ENCODE data around the gene BTBD1.
"Not testable (repeated sequence)": the region's sequence is repeated elsewhere in the genome, so short reads cannot be mapped to it uniquely, and the experiment has no call there.

Gene BTBD1

GRCh38 chr15:83092309-83092976 is 25.4 kb upstream of the BTBD1 start:
- DNase-seq = peak; percentile 46

DNA sequence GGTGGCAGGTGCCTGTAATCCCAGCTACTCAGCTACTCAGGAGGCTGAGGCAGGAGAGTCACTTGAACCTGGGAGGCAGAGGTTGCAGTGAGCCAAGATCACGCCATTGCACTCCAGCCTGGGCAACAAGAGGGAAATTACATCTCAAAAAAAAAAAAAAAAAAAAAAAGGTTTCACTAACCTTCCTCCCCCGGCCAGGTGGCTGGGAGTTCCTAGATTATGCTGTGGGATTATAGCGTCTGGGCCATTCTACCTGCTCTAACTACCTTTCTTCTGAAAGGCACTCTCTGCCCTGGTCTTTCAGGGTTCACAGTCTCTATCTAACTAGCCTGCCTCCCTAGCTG is 24.9 kb upstream of the BTBD1 start:
- not testable (repeated sequence) for DNase-seq

GRCh38 chr15:83090465-83090864 is 23.4 kb upstream of the BTBD1 start:
- no peak for DNase-seq

GRCh38 chr15:83088876-83089275 is 21.8 kb upstream of the BTBD1 start:
- no peak for DNase-seq

GRCh38 chr15:83087576-83087975 is 20.5 kb upstream of the BTBD1 start:
- no peak for DNase-seq

DNA sequence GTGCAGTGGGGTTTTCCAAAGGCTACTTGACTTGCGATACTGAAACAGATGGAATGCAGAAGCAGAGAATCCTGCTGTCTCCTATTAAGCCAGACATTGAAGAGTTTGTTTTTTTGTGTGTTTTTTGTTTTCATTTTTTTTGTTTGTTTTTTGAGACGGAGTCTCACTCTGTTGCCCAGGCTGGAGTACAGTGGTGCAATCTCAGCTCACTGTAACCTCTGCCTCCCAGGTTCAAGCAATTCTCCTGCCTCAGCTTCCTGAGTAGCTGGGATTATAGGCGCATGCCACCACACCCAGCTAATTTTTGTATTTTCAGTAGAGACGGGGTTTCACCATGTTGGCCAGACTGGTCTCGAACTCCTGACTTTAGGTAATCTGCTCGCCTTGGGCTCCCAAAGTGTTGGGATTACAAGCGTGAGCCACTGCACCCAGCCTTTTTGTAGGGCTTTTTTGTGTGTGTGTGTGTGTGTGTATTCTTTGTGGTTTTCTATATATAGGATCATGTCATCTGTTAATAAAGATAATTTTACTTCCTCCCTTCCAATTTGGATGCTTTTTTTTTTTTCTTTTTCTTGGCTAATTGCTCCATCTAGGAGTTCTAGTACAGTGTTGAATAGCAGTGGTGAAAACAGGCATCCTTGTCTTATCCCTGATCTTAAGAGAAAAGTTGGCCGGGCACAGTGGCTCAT is 19.0 kb upstream of the BTBD1 start:
- not testable (repeated sequence) for DNase-seq

DNA sequence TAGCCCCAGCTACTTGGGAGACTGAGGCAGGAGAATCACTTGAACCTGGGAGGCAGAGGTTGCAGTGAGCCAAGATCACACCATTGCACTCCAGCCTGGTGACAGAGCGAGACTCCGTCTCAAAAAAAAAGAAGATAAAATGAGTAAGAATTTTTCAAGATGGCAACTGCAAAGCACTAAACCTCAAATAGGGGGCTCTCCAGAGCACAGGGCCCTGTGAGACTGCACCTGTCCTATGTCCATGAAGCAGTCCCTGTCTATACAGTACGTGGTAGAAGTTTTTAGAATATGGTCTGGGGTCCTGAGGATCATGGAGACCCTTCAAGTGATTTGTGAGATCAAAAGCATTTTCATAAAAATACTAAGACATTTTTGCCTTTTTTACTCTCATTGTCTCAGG is 18.4 kb upstream of the BTBD1 start:
- not testable (repeated sequence) for DNase-seq

DNA sequence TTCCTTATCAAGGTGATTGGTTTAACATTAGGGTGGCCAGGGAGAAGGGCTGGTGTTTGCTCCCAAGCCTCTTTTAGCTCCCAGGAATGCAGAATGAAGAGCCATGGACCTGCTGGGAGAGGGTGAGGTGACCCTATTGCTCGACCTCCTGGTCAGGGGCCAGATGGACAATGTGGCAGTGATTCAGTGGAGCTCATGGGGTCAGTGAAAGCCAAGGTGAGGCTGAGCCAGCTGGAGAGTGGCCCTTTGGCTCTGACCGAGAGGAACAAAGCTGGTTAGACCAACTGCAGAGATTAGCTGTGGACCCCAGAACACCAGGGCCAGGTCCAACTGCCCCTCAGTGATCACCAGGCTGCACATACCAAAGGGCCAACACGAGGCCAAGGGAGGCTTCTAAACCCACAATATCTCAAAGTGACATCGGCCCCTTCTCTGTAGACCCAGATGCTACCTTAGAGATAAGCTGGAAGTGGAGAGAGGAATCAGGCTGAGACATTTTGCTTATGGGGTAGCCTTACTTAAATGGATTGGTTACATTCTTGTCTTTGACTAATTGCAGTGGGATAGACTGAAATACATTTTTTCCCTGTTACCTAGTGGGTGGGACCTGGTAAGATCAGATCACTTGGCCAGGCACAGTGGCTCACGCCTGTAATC is 15.8 kb upstream of the BTBD1 start:
- no peak for DNase-seq

GRCh38 chr15:83081256-83082014 is 14.4 kb upstream of the BTBD1 start:
- DNase-seq = no peak

GRCh38 chr15:83078712-83079111 is 11.7 kb upstream of the BTBD1 start:
- DNase-seq = no peak

- DNase-seq = no peak
Measured at GRCh38 chr15:83077491-83078230, 10.6 kb upstream of the BTBD1 start.

DNA sequence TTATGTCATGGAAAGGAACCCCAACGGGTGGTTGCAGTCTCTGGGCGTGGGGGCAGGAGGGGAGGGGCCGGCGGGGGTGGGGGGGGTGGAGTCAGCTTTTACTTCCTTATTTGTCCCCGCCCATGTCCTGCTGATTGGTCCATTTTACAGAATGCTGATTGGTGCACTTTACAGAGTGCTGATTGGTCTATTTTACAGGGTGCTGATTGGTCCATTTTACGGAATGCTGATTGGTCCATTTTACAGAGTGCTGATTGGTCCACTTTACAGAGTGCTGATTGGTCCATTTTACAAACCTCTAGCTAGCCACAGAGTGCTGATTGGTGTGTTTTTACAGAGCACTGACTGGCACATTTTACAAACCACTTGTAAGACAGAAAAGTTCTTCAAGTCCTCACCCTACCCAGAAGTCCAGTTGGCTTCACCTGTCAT is 2.2 kb upstream of the BTBD1 start:
- DNase-seq = not testable (repeated sequence)

GRCh38 chr15:83068054-83068453 is 1.0 kb upstream of the BTBD1 start:
- DNase-seq = no peak

DNA sequence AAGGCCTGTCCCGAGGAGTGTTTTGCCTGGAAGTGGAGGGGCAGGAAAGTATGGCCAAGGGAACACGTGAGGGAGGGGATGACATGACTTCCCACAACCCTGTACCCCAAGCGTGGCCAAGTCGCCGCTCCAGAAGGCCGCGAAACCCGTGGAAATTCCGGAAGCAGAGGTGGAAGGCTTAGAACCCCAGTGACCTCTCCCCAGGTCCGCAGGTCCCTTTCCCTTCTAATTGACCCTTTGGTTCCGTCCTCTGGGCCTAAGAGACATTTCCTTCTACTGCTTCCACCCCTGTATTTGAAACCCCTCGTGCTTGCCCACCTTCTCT is 548 bp upstream of the BTBD1 start:
- DNase-seq = no peak

DNA sequence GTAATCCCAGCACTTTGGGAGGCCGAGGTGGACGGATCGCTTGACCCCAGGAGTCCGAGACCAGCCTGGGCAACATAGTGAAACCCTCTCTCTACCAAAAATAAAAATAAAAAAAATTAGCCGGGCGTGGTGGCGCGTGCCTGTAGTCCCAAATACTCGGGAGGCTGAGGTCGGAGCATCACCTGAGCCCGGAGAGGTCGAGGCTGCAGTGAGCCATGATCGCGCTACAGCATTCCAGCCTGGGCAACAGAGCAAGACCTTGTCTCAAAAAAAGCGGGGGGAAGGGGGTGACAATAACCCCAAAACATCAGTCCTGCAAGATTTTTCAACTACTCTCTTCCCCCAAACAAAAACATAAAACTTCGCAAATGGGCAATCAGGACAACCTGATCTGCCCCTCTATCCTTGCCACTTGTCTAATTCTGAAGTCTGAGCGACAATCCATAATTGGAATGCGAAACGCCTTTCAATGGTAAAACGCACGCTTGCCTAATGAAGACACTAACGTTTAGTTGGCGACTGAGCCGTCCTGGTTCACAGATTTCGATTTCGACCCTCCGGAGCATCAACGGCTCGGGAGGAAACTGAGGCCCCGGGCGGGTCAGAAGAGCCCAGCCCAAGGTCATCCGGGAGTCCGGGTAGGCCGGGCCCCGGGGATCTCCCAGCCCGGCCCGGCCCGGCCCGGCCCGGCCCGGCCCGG is 868 bp downstream of the BTBD1 start:
- peak; percentile 31 for DNase-seq

- no peak for DNase-seq
Measured at GRCh38 chr15:83065431-83065830, 1.6 kb downstream of the BTBD1 start.

DNA sequence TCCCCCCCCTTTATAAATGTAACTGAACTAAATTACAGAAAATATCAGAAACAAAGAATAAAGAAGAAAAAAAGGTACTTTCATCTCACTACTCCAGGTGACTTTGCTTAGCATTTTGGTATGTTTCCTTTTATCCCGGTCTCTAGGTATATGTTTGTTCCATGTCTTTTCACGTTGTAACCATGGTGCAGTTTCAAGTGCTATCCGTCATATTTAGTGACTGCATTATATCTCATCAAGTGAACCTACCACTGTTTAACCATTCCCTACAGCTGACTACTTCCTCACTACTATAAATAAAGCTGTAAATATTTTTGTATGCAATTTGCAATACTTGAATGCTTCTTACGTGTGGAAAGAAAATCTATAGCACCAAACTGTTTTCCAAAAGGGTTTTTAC is 2.2 kb downstream of the BTBD1 start:
- no peak for DNase-seq

DNA sequence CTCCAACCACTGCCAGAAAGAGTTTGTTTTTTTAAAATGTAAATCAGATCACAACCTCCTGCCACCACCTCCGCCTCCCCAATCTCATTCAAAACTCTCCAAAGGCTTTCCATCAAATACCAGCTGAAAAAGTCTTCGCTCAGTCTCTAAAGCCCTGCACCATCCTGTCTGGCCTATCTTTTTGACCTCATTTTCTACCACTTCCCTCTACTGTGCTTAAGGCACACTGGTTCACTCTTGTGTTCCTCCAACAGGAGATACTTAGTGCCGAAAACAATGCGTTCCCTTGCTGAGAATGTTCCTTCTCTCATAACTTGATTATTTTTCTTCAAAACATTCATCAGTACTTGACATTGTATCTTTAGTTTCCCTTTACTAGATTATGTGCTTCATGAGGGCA is 3.5 kb downstream of the BTBD1 start:
- no peak for DNase-seq

GRCh38 chr15:83062768-83063180 is 4.3 kb downstream of the BTBD1 start:
- DNase-seq = no peak

- DNase-seq = peak; percentile 56
Measured at GRCh38 chr15:83061680-83062079, 5.4 kb downstream of the BTBD1 start.

DNA sequence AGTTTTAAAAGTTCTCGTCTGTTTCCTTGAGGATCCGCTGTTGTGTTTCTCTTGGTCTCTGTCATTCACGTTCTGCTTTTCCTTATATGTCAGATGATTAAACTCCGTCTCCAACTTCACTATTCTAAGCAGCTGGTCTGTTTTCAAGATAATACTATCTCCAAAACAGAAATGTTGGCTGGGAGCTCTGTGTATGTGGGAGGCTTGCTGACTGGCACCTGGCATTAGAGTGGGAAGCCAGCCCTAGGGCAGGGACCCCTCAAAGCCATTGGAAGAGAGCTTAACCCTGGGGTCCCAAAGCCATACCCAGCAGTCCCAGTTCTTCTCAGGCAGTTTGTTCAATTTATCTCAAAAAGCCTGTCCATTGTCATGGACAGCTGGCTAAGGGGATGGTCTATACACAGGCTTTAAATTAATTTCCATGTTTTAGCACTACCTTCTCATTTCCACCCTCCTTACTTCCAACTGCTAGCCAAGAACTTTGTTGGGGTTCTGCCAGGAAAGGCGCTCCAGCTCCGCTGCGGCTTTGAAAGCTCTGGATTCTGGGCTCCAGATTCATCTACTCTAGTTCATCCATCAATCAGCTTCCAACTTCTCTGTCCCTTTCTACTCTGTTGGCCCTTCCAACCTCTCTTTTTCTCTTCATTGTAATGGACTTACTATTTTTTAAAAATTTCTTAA is 9.2 kb downstream of the BTBD1 start:
- no peak for DNase-seq

DNA sequence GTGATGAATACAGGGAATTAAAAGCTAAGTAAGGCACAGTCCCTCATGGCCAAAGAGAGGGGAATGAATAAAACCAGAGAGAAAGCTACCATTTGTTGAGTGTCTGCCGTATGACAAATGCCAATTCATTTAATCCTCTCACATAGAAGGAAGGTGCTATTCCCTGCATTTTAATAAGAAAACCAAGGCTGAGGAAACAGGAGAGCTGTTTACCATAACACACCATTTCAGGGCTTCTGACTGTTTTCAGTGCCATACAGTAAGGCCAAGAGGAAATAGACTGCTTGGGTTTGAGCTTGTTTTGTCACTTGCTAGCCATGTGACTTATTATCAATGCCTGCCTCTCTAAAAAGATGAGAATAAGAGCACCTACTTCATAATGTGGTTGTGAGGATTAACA is 10.1 kb downstream of the BTBD1 start:
- DNase-seq = no peak

Measured in EL (cell line).